GM19023 (cell line): Measurements from ENCODE around the gene VWA5B2.

Experiments
- ATAC-seq: cut with Tn5 transposase; IDR thresholded peaks from one replicate; pipeline ENCODE4 v1.9.1; 2021; ENCODE audit warnings: mild to moderate bottlenecking, moderate library complexity; ENCODE audit not compliant: unreplicated experiment

VWA5B2 gene

DNA sequence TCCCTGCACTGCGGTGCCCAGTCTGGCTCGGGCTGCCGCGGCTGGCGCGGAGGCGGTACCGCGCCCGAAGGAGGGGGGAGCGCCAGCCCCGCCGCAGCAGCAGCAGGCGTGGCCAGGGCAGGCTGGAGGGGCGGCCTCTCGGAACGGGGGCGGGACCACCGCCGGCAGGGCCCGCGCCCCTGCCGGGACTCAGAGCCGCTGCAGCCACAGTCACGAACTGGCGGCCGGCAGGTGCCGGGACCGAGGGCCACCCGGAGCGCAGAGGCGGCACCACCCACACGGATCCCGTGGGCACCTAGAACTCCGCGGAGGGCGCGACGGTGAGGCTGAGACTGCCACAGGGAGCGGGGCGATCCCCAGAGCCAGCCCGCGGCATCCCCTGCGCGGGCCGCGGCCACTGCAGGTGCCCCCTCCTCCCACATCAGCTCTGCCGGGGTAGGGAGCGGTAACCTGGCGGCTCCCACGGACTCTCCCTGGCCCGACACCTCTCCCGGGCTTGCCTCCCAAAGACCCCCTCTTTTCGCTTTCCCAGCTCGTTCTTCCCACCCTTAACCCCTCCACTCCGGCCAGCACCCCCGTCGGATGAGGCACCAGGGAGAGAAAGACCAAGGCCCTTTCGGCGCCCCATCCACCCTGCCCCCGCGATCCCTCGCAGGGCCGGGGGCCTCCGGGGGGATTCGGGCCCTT lies at the start of gene VWA5B2:
TSS of gene VWA5B2 (plus strand) at position 192 of the 687 bp plus-strand sequence. CDS start 944 bp downstream, outside the sequence.
- peak; percentile 83 for ATAC-seq

DNA sequence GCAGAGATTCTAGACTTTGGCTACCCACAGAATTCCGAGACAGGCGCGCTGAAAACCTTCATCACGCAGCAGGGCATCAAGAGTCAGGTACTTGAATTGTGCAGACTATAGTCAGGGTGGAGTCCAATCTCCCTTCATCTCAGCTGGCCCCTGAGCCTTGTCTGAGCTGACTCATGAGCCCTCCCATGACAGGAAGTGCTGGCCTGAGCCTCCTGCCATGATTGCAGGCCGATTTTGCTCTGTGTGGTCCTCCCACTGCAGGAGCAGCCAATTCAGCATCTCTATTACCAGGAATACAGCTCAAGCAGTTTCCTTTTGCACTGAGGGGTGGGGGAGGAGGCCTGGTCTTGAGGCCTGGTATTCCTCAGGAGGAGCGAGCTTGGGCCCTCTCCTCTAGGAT lies 49.2 kb upstream of the VWA5B2 start:
- ATAC-seq, result no peak

DNA sequence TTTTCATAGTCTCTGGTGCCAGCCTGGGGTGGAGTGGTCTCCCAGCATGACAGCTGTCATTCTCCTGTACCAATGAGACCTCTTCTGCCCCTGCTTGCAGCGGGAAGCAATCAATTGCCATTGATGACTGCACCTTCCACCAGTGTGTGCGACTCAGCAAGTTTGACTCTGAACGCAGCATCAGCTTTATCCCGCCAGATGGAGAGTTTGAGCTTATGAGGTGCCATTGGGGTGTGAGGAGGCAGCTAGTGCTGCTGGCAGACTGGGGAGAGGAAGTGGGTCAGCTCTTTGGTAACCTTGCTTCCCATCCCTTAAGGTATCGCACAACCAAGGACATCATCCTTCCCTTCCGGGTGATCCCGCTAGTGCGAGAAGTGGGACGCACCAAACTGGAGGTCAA lies 47.8 kb upstream of the VWA5B2 start:
- no peak for ATAC-seq

DNA sequence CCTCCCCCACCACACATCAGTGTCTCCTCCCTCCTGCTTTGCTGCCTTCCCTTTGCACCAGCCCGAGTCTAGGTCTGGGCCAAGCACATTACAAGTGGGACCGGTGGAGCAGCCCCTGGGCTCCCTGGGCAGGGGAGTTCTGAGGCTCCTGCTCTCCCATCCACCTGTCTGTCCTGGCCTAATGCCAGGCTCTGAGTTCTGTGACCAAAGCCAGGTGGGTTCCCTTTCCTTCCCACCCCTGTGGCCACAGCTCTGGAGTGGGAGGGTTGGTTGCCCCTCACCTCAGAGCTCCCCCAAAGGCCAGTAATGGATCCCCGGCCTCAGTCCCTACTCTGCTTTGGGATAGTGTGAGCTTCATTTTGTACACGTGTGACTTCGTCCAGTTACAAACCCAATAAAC lies 45.7 kb upstream of the VWA5B2 start:
- no peak for ATAC-seq

GRCh38 chr3:184184546-184185230 lies 44.7 kb upstream of the VWA5B2 start:
- ATAC-seq, result no peak

DNA sequence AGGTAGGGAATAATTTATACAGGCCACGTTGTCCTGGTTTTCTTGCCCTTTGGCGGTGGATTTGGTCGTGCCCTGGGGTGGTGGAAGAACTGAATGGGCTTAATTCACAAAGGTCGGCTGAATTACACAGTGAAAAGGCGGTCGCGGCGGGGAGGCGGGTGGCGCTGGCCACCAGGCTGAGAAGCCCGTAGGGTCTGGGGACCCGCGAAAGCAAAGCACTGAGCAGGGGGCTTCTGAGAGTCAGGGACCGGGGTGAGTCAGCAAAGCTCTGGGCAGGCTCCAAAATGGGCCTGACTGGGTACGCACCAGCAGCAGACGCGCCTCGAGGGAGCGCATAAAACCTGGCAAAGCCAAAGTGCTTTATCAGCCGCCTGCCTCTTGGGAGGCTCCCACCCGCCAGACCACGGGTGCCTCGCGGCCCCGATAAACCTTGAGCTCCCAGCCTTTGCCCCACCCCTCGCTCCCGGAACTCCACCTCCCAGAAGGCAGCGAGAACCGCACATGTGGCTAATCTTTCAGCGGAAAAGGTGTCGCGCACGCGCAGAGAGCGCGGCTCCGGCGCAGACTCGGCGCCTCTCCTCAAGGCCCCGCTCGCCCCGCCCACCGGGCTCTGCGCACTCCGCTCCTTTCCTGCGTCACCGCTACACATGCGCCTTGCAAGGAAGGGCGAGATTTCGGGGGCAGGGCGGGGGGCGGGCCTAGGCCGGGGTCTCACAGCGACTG lies 43.8 kb upstream of the VWA5B2 start:
- ATAC-seq, result peak; percentile 92

DNA sequence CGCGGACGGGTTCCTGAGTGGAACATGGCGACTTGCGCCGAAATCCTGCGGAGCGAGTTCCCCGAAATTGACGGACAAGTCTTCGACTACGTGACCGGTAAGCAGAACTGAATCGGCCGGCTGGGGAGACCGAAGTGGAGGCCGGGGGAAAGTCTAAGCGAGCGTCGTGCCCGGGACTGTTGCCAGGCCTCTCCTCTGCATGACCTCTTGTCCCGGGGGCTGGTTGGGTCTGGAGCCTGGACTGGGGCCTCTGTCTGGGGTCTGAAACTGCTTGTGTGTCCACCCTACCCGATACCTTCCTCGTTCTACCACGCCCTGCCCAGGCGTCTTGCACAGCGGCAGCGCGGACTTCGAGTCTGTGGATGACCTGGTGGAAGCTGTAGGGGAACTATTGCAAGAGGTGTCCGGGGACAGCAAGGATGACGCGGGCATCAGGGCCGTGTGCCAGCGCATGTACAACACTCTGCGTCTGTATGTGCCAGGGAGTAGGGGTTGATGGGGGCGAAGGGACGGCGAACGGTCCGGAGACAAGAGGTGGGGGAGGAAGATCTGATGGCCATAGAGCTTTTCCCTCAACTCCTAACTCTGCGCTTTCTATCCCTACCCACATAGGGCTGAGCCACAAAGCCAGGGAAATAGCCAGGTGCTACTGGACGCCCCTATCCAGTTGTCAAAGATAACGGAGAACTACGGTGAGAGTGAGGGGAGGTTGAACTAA lies 43.0 kb upstream of the VWA5B2 start, which contains the start of gene ABCF3:
TSS of gene ABCF3 (plus strand) at position 16 of the 718 bp plus-strand sequence. CDS start at position 25, 9 bp downstream.
- ATAC-seq, result peak; percentile 39

GRCh38 chr3:184186902-184187207 lies 42.5 kb upstream of the VWA5B2 start:
- ATAC-seq, result no peak

GRCh38 chr3:184188080-184188479 lies 41.3 kb upstream of the VWA5B2 start:
- no peak for ATAC-seq

DNA sequence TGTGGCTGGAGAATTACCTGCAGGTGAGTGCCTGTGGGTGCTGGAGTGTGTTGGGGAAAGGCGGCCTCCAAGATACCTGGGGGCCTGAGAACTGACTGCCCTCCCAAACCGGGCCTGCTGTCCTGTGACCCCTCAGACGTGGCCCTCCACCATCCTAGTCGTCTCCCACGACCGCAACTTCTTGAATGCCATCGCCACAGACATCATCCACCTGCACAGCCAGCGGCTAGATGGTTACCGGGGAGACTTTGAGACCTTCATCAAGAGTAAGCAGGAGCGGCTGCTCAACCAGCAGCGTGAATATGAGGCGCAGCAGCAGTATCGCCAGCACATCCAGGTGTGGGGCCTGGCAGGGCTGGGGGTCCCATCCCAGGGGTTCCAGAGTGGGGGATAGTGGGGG lies 40.0 kb upstream of the VWA5B2 start:
- ATAC-seq, result no peak

DNA sequence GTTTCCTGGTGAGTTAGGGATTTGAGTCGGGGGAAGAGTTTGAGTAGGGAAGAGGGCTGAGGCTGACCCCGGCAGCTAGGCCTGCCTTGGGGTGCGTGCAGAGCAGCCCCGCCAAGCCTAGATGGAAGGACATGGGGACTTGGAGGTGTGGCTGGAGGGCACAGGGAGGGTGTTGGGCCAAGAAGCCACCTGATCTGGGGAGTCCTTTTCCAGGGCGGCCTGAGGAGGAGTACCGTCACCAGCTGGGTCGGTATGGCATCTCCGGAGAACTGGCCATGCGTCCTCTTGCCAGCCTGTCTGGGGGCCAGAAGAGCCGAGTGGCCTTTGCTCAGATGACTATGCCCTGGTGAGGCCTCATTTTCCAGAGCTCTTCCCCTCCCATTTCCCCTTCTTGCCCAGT lies 36.5 kb upstream of the VWA5B2 start:
- no peak for ATAC-seq

DNA sequence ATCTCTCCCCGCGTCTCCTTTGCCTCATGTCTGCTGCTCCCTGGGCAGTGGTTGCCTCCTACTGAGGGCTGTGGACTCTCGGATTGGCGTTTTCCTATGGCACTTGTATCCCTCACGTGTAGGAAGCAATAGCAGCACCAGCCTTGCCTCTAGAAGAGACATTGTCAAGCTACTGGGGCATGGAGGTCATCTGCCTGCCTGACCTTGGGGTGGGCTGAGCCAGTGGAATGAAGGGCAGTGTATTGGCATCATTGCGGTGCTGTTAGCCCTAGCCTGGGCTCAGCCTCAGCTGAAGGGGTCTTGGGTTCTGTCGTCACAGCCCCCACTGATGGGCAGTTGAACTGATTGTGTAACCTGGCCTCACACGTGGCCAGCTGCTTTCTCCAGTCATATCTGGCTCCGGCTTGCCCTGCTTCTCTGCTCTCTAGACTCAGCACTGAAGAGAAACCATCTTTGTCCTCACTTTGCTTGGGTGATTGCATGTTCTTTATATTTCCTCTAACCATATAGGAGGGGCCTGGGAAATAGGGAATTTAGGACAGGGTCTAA lies 35.3 kb upstream of the VWA5B2 start:
- no peak for ATAC-seq

GRCh38 chr3:184196536-184196935 lies 32.8 kb upstream of the VWA5B2 start:
- no peak for ATAC-seq

GRCh38 chr3:184198509-184198908 lies 30.9 kb upstream of the VWA5B2 start:
- no peak for ATAC-seq

GRCh38 chr3:184200825-184201224 lies 28.6 kb upstream of the VWA5B2 start:
- no peak for ATAC-seq

DNA sequence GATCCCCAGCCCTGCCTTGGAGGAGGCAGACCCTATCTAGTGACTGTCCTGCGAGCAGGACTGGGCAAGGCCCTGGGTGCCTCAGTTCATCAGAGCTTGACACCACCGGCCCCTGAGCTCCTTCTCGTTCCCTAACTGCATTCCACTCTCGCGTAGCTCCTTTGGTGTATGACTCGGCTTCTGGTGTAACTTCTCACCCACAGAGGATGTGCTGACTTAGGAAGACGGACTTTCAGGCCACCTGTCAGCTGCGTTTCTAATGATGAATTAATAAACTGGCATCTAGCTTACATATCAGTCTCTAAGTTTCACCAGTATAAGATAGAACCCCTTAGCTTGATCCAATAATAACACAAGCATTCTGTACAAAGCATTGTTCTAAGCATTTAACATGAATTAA lies 25.9 kb upstream of the VWA5B2 start:
- ATAC-seq, result no peak

DNA sequence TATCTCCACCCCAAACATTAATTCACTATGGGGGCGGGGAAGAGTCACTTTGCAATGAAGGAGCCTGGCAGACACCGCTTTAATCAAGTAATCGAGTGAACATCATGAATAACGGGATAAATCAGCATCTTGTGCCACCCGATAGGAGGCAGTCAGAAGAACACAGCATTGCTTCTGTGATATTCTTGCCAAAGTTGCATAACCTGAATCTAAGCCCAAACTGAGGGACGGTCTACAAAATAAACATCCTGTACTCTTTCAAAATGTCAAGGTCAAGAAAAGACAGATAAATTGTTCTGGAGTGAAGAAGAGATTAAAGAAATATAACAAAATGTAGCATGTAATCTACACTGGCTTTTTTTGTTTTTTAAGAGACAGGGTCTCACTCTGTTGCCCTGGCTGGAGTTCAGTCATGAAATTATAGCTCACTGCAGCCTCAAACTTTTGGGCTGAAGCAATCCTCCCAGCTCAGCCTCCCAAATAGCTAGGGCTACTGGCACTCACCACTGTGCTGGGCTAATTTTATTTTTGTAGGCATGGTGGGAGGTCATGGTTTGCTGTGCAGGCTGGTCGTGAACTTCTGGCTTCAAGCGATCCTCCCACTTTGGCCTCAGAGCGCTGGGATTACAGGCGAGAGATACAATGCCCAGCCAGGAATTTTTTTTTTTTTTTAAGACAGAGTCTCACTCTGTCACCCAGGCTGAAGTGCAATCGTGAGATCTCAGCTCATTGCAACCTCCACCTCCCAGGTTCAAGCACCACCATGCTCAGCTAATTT lies 20.1 kb upstream of the VWA5B2 start:
- ATAC-seq, result no peak

DNA sequence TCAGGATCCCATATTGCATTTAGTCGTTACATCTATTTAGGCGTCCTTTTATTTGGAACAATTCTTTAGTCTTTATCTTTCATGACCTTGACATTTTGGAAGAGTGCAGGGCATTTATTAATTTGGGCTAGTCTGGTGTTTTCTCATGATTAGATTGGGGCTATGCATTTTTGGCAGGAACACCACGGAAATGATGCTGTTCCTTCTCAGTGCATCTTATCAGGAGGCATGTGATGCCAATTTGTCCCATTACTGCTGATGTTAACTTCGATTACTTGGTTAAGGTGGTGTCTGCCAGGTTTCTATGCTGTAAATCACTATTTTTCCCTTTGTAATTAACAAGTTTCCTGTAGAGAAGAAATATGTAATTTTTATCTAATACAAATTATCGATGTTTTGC lies 18.1 kb upstream of the VWA5B2 start:
- ATAC-seq, result no peak

DNA sequence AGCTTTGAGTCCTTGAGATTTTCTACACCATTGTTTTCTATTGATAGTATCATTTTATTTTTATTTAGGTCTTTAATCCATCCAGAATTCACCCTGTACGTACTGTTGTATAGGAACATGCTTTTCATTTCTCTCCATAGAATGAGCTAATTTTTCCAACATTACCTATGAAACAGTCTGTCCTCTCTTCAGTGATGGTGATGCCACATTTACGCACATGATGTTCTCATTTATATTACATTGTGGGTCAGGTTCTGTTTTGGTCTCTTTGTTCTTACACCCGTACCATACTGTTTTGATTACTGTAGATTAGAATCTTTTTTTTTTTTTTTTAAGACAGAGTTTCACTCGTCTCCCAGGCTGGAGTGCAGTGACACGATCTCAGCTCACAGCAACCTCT lies 17.7 kb upstream of the VWA5B2 start:
- no peak for ATAC-seq

GRCh38 chr3:184218814-184219213 lies 10.6 kb upstream of the VWA5B2 start:
- ATAC-seq, result no peak
